ENCODE data around the gene IRX4. TPM values are rescaled to one million over a fixed set of nuclear protein-coding genes. Genes with fewer than 3 reads are reported as not detected.
A peak's percentile ranks its signal among the peaks of the same experiment; 100 is the strongest.

Gene IRX4
- total and polyA plus RNA-seq, 9 of the 15 experiments (the other 6 are each of a cell fraction or from before 2014, with no cell fraction given): not detected

- no peak for TF ChIP-seq ZNF197 (CRISPR knock-in tag; IDR thresholded peaks at IDR 0.05; ENCODE audit: low read depth)
- no peak for TF ChIP-seq HEY1 (CRISPR knock-in tag; IDR thresholded peaks at IDR 0.05; ENCODE audit: borderline replicate concordance)
- TF ChIP-seq ZBTB40 (IDR thresholded peaks at IDR 0.05): peak; percentile 68
- no peak for TF ChIP-seq ZBTB40 (CRISPR knock-in tag; IDR thresholded peaks at IDR 0.05)
- TF ChIP-seq ZNF785 (CRISPR knock-in tag; IDR thresholded peaks at IDR 0.05): no peak
- peak; percentile 49; the same call in 1 of the 2 replicates for TF ChIP-seq NFIC (IDR thresholded peaks at IDR 0.05)
Measured at GRCh38 chr5:1917830-1918487, 35.2 kb upstream of the IRX4 start (continued).

Measured in K562 (cell line).